Measurements from ENCODE around the gene ABR. TPM values are rescaled to one million over a fixed set of nuclear protein-coding genes. Genes with fewer than 3 reads are reported as not detected.
A peak's percentile ranks its signal among the peaks of the same experiment; 100 is the strongest.

ABR gene
- polyA plus RNA-seq, 2 of the 4 experiments (the other 2 are of a cell fraction): 70.9 to 73.8 TPM

DNA sequence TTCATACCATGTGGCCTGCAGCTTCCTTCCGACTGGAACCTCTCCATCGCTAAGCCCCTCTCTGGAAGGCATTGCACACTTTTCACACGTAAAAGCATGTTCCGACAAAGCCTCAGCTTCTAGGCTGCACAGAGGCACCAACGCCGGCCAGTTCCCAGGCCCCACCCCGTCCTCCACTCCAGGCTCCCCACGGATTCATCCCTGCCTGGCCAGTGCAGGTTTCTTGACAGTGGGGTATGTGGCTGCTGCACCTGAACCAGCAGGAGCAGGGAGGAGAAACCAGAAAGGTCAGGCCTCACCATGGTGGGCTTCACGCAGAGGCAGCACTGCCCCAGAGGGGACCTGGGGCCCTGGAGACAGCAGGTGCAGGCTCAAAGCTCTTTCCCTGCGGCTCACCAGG is 168.6 kb downstream of the ABR start:
- ChIA-PET CTCF (interaction anchor here (0.6 to 4.1 kb wide), 5 partner anchors 11 to 468 kb away, joined by 3 to 23 read pairs (median 8); partner anchors contain the start of gene TIMM22), POLR2A (no interaction called here)
- no peak overlapping the region for H3K27ac ChIP-seq
- FAIRE-seq: no peak
- no peak overlapping the region for H3K4me2 ChIP-seq
- 0 out of 6 replicates have a peak, but pooled peaks of 1 of the 2 experiments have one; percentile 3 for ATAC-seq
- H3K4me3 ChIP-seq: no peak overlapping the region
- no peaks in the 10 kb centered on the region for H3K4me1 ChIP-seq
- H3K9me3 ChIP-seq: no peaks in the 10 kb centered on the region
- WGBS (ENCODE audit: missing lambda C conversion rate): 92% methylated on average over 10 of the region's 10 CpGs
- DNase-seq (ENCODE audit: low read depth in 1 of 2, low spot score in 1 of 2): no peak
- no peak for TF ChIP-seq PBX3 (IDR thresholded peaks at IDR 0.05)

GRCh38 chr17:1010586-1010985 is 169.2 kb downstream of the ABR start:
- H3K27ac ChIP-seq: no peak overlapping the region
- H3K9me3 ChIP-seq: no peaks in the 10 kb centered on the region
- no peak overlapping the region for H3K4me2 ChIP-seq
- H3K4me1 ChIP-seq: no peaks in the 10 kb centered on the region
- 83% methylated on average over 14 of the region's 14 CpGs for WGBS (ENCODE audit: missing lambda C conversion rate)
- H3K4me3 ChIP-seq: no peak overlapping the region
- DNase-seq (ENCODE audit: low read depth in 1 of 2, low spot score in 1 of 2) (no peak), ATAC-seq (peak in 1 of 2 experiments; percentile 6; a peak in 3 of 6 replicates), FAIRE-seq (no peak)
- POLR2A ChIA-PET: no interaction called here
- TF ChIP-seq KDM5A (IDR thresholded peaks at IDR 0.05): no peak
- no peak for TF ChIP-seq RCOR1 (IDR thresholded peaks at IDR 0.05; ENCODE audit: low read depth, low read length)
- no peak for TF ChIP-seq GATA3 (IDR thresholded peaks at IDR 0.05; ENCODE audit: borderline replicate concordance)
- no peak for TF ChIP-seq NFE2L2 (conservative IDR thresholded peaks at IDR 0.05; ENCODE audit: low read length)
- TF ChIP-seq RAD21 (conservative IDR thresholded peaks at IDR 0.05 in 1 of 2, IDR thresholded peaks at IDR 0.05 in 1 of 2): no peak
- CTCF ChIA-PET: interaction anchor here (0.6 to 4.1 kb wide), 5 partner anchors 11 to 571 kb away, joined by 3 to 23 read pairs (median 8); partner anchors contain the start of gene TIMM22

- no peak for TF ChIP-seq REST (IDR thresholded peaks at IDR 0.05)
- TF ChIP-seq HOXB13 (CRISPR knock-in tag; IDR thresholded peaks at IDR 0.05; ENCODE audit: low read depth): no peak
- no peak for TF ChIP-seq SREBF2 (IDR thresholded peaks at IDR 0.05)
- TF ChIP-seq SMC3 (IDR thresholded peaks at IDR 0.05): no peak
- TF ChIP-seq ATOH8 (CRISPR knock-in tag; IDR thresholded peaks at IDR 0.05; ENCODE audit: low read depth): no peak
- no peak for TF ChIP-seq PBX3 (IDR thresholded peaks at IDR 0.05)
- no peak for TF ChIP-seq HOXA7 (CRISPR knock-in tag; IDR thresholded peaks at IDR 0.05)
- TF ChIP-seq CHD4 (IDR thresholded peaks at IDR 0.05; ENCODE audit: borderline replicate concordance): no peak
- no peak for TF ChIP-seq MYC (IDR thresholded peaks at IDR 0.05; ENCODE audit: borderline replicate concordance, low read length)
- no peak for TF ChIP-seq RNF2 (IDR thresholded peaks at IDR 0.05; ENCODE audit: borderline replicate concordance, low read depth)
- H3K27ac ChIP-seq: no peak overlapping the region
- ChIA-PET CTCF (interaction anchor here (0.6 to 4.1 kb wide), 4 partner anchors 10 to 571 kb away, joined by 3 to 23 read pairs (median 10); no protein-coding TSS in a partner anchor), POLR2A (no interaction called here)
- no peak overlapping the region for H3K4me3 ChIP-seq
- no peak for DNase-seq (ENCODE audit: low read depth in 1 of 2, low spot score in 1 of 2)
- no peaks in the 10 kb centered on the region for H3K4me1 ChIP-seq
- WGBS (ENCODE audit: missing lambda C conversion rate): 89% methylated on average over 10 of the region's 10 CpGs
- peak in 1 of 2 experiments; percentile 5; a peak in 1 of 6 replicates for ATAC-seq
- H3K9me3 ChIP-seq: no peaks in the 10 kb centered on the region
- FAIRE-seq: no peak
- no peak overlapping the region for H3K4me2 ChIP-seq
These were observed 169.7 kb downstream of the ABR start for GRCh38 chr17:1010086-1010450.
